ENCODE data around the gene KNL1.

Gene KNL1

GRCh38 chr15:40582726-40583246, 11.3 kb upstream of the KNL1 start:
- TF ChIP-seq CTCF (IDR thresholded peaks at IDR 0.05; ENCODE audit: poor library complexity, severe bottlenecking): no peak
- Histone ChIP-seq H3K4me1 (ENCODE audit: insufficient read depth, poor library complexity, severe bottlenecking) (peaks cover 4% of the 10 kb centered on the region), H3K36me3 (ENCODE audit: low read depth) (no peaks in the 10 kb centered on the region), H3K4me3 (ENCODE audit: severe bottlenecking) (no peak overlapping the region), H3K27ac (ENCODE audit: poor library complexity, severe bottlenecking) (no peak overlapping the region), H3K27me3 (ENCODE audit: insufficient read depth, poor library complexity, severe bottlenecking) (no peaks in the 10 kb centered on the region), H3K9me3 (ENCODE audit: severe bottlenecking) (no peaks in the 10 kb centered on the region)
- no peak; the same call in 2 of the 3 replicates for ATAC-seq (ENCODE audit: low read depth)
- DNase-seq (ENCODE audit: low spot score): no peak

- no peaks in the 10 kb centered on the region for H3K27me3 ChIP-seq (ENCODE audit: insufficient read depth, poor library complexity, severe bottlenecking)
- no peak for TF ChIP-seq CTCF (IDR thresholded peaks at IDR 0.05; ENCODE audit: poor library complexity, severe bottlenecking)
- ATAC-seq (ENCODE audit: low read depth) (no peak), DNase-seq (ENCODE audit: low spot score) (no peak)
- peaks cover 4% of the 10 kb centered on the region for H3K4me1 ChIP-seq (ENCODE audit: insufficient read depth, poor library complexity, severe bottlenecking)
- no peak overlapping the region for H3K4me3 ChIP-seq (ENCODE audit: severe bottlenecking)
- no peaks in the 10 kb centered on the region for H3K36me3 ChIP-seq (ENCODE audit: low read depth)
- no peak overlapping the region for H3K27ac ChIP-seq (ENCODE audit: poor library complexity, severe bottlenecking)
- H3K9me3 ChIP-seq (ENCODE audit: severe bottlenecking): no peaks in the 10 kb centered on the region
Observed at GRCh38 chr15:40584191-40584590, 9.9 kb upstream of the KNL1 start.

- Histone ChIP-seq H3K27ac (ENCODE audit: poor library complexity, severe bottlenecking) (no peak overlapping the region), H3K4me1 (ENCODE audit: insufficient read depth, poor library complexity, severe bottlenecking) (peaks cover 4% of the 10 kb centered on the region), H3K4me3 (ENCODE audit: severe bottlenecking) (no peak overlapping the region), H3K36me3 (ENCODE audit: low read depth) (no peaks in the 10 kb centered on the region), H3K9me3 (ENCODE audit: severe bottlenecking) (no peaks in the 10 kb centered on the region), H3K27me3 (ENCODE audit: insufficient read depth, poor library complexity, severe bottlenecking) (no peaks in the 10 kb centered on the region)
- no peak for ATAC-seq (ENCODE audit: low read depth)
- DNase-seq (ENCODE audit: low spot score): no peak
- TF ChIP-seq CTCF (IDR thresholded peaks at IDR 0.05; ENCODE audit: poor library complexity, severe bottlenecking): no peak
Observed at GRCh38 chr15:40590667-40591050, 3.4 kb upstream of the KNL1 start.

GRCh38 chr15:40591389-40591788, 2.7 kb upstream of the KNL1 start:
- no peak for DNase-seq (ENCODE audit: low spot score)
- no peak for ATAC-seq (ENCODE audit: low read depth)
- Histone ChIP-seq H3K4me1 (ENCODE audit: insufficient read depth, poor library complexity, severe bottlenecking) (peaks cover 7% of the 10 kb centered on the region), H3K27ac (ENCODE audit: poor library complexity, severe bottlenecking) (no peak overlapping the region), H3K27me3 (ENCODE audit: insufficient read depth, poor library complexity, severe bottlenecking) (no peaks in the 10 kb centered on the region), H3K36me3 (ENCODE audit: low read depth) (no peaks in the 10 kb centered on the region), H3K9me3 (ENCODE audit: severe bottlenecking) (no peaks in the 10 kb centered on the region), H3K4me3 (ENCODE audit: severe bottlenecking) (no peak overlapping the region)
- no peak for TF ChIP-seq CTCF (IDR thresholded peaks at IDR 0.05; ENCODE audit: poor library complexity, severe bottlenecking)

- TF ChIP-seq CTCF (IDR thresholded peaks at IDR 0.05; ENCODE audit: poor library complexity, severe bottlenecking): no peak
- DNase-seq (ENCODE audit: low spot score) (no peak), ATAC-seq (ENCODE audit: low read depth) (no peak)
- Histone ChIP-seq H3K36me3 (ENCODE audit: low read depth) (no peaks in the 10 kb centered on the region), H3K4me3 (ENCODE audit: severe bottlenecking) (no peak overlapping the region), H3K4me1 (ENCODE audit: insufficient read depth, poor library complexity, severe bottlenecking) (peaks cover 12% of the 10 kb centered on the region), H3K9me3 (ENCODE audit: severe bottlenecking) (no peaks in the 10 kb centered on the region), H3K27me3 (ENCODE audit: insufficient read depth, poor library complexity, severe bottlenecking) (no peaks in the 10 kb centered on the region), H3K27ac (ENCODE audit: poor library complexity, severe bottlenecking) (no peak overlapping the region)
Observed at GRCh38 chr15:40593165-40593564, 884 bp upstream of the KNL1 start.

Data from RWPE2 (cell line).